Osteoblast (primary cell): ENCODE results near the gene SDF4. TPM values are rescaled to one million over a fixed set of nuclear protein-coding genes. Genes with fewer than 3 reads are reported as not detected.

Experiments used
- DNase-seq: peaks from one replicate; pipeline ENCODE4 v3.0.0; 2011; ENCODE audit warnings: low spot score, mixed read lengths; ENCODE audit not compliant: insufficient read length; ENCODE audit errors: missing footprints
- H2AFZ ChIP-seq: 2 replicates; pipeline ENCODE4 v1.6.0; 2011; ENCODE audit warnings: mild to moderate bottlenecking, low read length
- H3K27ac ChIP-seq: 2 replicates; pipeline ENCODE4 v1.5.1; 2011; ENCODE audit warnings: mild to moderate bottlenecking, low read depth, low read length, moderate library complexity
- H3K27me3 ChIP-seq: 2 replicates; pipeline ENCODE4 v1.6.0; 2012; ENCODE audit warnings: mild to moderate bottlenecking, control low read depth, inconsistent platforms, low read length, moderate library complexity; ENCODE audit not compliant: insufficient read depth
- H3K36me3 ChIP-seq: 2 replicates; pipeline ENCODE4 v1.5.1; 2011; ENCODE audit warnings: mild to moderate bottlenecking, low read length, control low read depth, moderate library complexity; ENCODE audit not compliant: insufficient read depth
- H3K4me1 ChIP-seq: 2 replicates; pipeline ENCODE4 v1.5.1; 2011; ENCODE audit warnings: mild to moderate bottlenecking, low read length, control low read depth, moderate library complexity; ENCODE audit not compliant: insufficient read depth
- H3K4me2 ChIP-seq: 2 replicates; pipeline ENCODE4 v1.6.0; 2011; ENCODE audit warnings: mild to moderate bottlenecking, low read length; ENCODE audit not compliant: insufficient read depth
- H3K4me3 ChIP-seq: fragments of 200-600 bp; sonication (generic); 3 replicates; pipeline ENCODE4 v1.5.1; 2012; ENCODE audit warnings: mild to moderate bottlenecking, low read length, inconsistent platforms; ENCODE audit not compliant: insufficient read depth
- H3K79me2 ChIP-seq: 2 replicates; pipeline ENCODE4 v1.6.0; 2012; ENCODE audit warnings: mild to moderate bottlenecking, low read length, control low read depth, inconsistent platforms; ENCODE audit not compliant: insufficient read depth
- H3K9me3 ChIP-seq: 2 replicates; pipeline ENCODE4 v1.5.1; 2011; ENCODE audit warnings: low read depth, low read length, control low read depth
- H4K20me1 ChIP-seq: 2 replicates; pipeline ENCODE4 v1.6.0; 2012; ENCODE audit warnings: mild to moderate bottlenecking, low read length, control low read depth; ENCODE audit not compliant: insufficient read depth
- total RNA-seq: library from RNA; depleted of rRNA; stranded (reverse); fragments of >200 nt; gene quantifications from 2 replicates; pipeline ENCODE4 v1.2.3, GENCODE V29; 2012
- TF ChIP-seq, protein P1 (sequence below): IDR thresholded peaks from 2 replicates; pipeline ENCODE4 v1.5.1; 2011; ENCODE audit warnings: mild to moderate bottlenecking, low read depth, low read length, moderate library complexity; ENCODE audit errors: extremely low read depth

The SDF4 gene
- total RNA-seq, 1 donor = 151 TPM

DNA sequence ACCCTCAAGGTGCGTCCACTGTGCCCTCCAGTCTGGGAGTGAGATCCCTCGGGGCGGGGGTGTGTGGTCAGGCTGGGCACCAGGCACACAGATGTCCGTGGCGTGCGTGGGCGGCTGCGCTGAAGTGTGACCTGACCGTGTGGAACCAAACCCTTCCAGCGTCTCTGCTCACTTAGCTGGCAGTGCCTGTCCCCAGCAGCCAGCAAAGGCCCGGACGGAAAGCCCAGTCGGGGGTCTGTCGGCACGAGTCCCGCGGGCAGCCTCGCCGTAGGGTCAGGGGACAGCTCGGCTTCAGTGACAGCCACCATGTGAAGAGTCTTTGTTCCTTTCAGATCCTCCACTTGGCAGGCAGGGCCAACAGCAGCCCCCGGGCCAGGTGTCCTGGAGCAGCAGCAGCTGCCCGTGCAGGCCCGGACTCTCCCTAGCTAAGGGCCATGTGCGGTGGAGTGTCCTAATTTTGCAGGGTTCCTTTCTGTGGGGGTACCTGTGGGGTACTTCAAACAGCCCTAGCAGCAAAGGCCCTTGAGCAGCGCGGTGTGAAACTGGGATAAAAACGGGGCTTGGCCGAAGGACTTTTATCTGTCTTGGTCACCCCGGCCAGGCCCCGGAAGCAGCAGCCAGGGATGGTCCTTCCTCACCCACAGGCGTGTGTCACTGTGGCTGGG, 46.6 kb downstream of the SDF4 start:
- Histone ChIP-seq H3K4me2 (no peak overlapping the region), H3K79me2 (no peaks in the 10 kb centered on the region), H2AFZ (no peak overlapping the region), H3K36me3 (no peaks in the 10 kb centered on the region), H3K4me1 (no peaks in the 10 kb centered on the region), H4K20me1 (no peaks in the 10 kb centered on the region), H3K4me3 (no peak overlapping the region), H3K9me3 (no peaks in the 10 kb centered on the region), H3K27ac (no peak overlapping the region), H3K27me3 (peaks cover 10% of the 10 kb centered on the region)
- peak; percentile 81 for DNase-seq
- TF ChIP-seq, protein P1, sequence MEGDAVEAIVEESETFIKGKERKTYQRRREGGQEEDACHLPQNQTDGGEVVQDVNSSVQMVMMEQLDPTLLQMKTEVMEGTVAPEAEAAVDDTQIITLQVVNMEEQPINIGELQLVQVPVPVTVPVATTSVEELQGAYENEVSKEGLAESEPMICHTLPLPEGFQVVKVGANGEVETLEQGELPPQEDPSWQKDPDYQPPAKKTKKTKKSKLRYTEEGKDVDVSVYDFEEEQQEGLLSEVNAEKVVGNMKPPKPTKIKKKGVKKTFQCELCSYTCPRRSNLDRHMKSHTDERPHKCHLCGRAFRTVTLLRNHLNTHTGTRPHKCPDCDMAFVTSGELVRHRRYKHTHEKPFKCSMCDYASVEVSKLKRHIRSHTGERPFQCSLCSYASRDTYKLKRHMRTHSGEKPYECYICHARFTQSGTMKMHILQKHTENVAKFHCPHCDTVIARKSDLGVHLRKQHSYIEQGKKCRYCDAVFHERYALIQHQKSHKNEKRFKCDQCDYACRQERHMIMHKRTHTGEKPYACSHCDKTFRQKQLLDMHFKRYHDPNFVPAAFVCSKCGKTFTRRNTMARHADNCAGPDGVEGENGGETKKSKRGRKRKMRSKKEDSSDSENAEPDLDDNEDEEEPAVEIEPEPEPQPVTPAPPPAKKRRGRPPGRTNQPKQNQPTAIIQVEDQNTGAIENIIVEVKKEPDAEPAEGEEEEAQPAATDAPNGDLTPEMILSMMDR = no peak

- TF ChIP-seq, protein P1 = no peak
- H3K79me2 ChIP-seq = no peaks in the 10 kb centered on the region
Measured at GRCh38 chr1:1183833-1184775, 47.7 kb downstream of the SDF4 start.

DNA sequence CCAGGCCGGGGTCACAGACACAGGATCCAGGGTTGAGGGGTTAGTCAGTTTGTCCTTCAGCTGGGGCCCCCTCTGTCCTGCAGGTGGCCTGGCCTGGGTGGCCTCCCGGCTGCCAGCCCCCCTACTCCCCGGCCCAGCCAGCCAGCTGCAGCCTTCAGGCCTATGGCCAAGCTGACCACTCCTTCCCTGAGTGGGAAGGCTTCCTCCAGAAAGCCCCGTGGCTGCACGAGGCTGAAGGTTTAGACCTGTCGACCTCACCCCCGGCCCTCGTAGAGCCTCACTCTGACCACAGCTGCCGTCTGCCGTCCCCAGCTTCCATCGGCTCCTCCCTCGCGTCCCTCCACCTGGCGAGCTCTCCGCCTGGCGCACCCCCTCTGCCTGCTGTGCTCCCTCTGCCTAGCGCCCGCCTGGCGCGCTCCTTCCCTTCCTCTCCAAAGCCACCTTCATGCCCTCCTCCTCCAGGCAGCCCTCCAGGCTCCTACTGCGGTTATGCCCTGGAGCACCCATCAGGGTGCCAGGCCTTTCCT, 48.5 kb downstream of the SDF4 start:
- TF ChIP-seq, protein P1 = no peak
- H3K36me3 ChIP-seq = no peaks in the 10 kb centered on the region
- no peak overlapping the region for H3K4me2 ChIP-seq
- H4K20me1 ChIP-seq = no peaks in the 10 kb centered on the region
- no peaks in the 10 kb centered on the region for H3K79me2 ChIP-seq
- DNase-seq = peak; percentile 74
- no peak overlapping the region for H2AFZ ChIP-seq
- H3K4me1 ChIP-seq = no peaks in the 10 kb centered on the region
- no peaks in the 10 kb centered on the region for H3K9me3 ChIP-seq
- H3K4me3 ChIP-seq = no peak overlapping the region
- no peak overlapping the region for H3K27ac ChIP-seq
- no peaks in the 10 kb centered on the region for H3K27me3 ChIP-seq

More at GRCh38 chr1:1183833-1184775, 47.7 kb downstream of the SDF4 start:
- peak; percentile 84 for DNase-seq
- Histone ChIP-seq H4K20me1 (no peaks in the 10 kb centered on the region), H3K9me3 (no peaks in the 10 kb centered on the region), H3K36me3 (no peaks in the 10 kb centered on the region), H3K4me3 (no peak overlapping the region), H3K27me3 (peaks cover 7% of the 10 kb centered on the region), H2AFZ (no peak overlapping the region), H3K4me2 (no peak overlapping the region), H3K4me1 (no peaks in the 10 kb centered on the region), H3K27ac (no peak overlapping the region)
